D341Med (cell line): ENCODE results near the gene SGCD.

Source experiments
- DNase-seq: peaks from one replicate; pipeline ENCODE4 v3.0.0; 2012; ENCODE audit warnings: low spot score

Gene SGCD

DNA sequence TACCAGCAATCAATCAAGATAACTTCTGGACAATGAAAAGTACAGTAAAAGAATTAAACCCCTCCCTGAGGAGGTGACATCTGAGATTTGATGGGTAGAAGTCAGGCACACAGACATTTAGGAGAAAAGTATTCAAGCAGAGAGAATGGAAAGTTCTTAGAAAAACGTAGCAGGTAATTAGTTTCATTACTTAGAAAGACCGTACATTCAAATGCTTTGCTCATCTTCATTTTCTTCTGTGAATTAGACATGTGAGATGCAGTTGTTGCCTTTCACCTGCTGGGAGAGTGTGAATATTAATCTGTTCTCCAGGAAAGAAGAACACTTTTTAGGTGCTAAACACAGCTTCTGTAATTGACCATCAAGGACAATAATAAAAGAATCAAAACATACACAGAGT lies 451.8 kb downstream of the SGCD start:
- DNase-seq: no peak

DNA sequence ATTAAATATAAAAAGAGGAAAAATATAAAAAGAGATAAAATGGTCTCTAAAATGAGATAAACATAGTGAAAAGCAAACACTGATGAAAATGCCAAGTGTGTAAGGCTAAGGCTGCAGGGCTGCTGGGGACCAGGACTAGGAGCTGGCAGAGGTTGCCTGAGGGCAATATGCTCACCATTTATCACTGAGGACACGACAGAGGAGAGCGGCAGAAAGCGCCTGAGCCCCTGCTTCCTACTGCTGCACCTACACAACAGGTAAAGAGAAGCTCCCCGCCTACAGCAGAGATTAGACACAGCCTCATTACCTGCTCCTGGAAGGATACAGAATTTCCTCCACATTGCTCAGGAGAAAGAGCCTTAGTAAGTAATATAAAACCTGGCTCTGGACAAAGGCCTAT lies 452.5 kb downstream of the SGCD start:
- DNase-seq: no peak

DNA sequence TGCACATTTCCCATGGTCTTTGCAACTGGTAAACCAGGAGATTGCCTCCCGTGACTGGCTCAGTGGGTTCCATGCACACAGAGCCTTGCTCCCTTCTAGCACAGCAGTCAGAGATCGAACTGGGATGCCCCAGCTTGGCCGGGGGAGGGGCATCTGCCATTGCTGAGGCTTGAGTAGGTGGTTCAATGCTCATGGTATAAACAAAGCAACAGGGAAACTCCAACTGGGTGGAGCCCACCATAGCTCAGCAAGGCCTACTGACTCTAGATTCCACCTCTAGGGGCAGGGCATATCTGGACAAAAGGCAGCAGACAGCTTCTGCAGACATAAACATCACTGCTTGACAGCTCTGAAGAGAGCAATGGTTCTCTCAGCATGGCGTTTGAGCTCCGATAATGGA lies 456.1 kb downstream of the SGCD start:
- DNase-seq: no peak

DNA sequence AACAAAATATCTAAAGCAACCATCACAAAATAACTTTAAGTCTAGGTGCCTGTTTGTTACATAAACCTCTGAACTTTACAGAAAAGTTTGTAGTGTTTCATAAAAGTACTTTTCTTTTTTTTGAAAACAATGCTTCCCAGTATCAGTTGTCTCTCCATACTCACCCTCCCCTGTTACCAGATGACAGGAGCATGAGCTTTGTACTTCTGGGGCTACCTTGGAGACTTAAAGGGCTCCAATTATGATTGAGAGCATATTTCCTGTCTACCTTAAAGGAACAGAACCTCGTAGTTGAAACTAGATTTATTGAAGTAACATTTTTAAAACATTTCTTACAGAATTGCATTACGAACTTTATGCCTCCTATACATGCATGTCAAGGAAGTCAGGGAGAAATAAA lies 467.7 kb downstream of the SGCD start:
- DNase-seq: no peak

DNA sequence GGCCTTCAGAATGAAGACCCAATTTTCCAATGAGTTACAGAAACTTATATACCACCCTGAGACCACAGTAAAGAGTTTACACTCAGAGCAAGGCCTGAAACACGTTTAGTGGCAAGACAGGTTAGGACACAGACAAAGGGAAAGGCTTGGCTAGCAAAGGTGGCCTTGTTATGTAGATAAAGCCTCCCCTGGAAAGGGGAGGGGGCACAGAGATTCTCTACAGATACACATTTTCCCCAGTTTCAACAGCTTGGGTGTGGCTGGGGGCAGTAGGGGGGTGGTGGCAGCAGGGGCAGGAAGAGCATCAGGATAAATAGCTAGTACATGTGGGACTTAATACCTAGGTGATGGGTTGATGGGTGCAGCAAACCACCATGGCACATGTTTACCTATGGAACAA lies 471.2 kb downstream of the SGCD start:
- DNase-seq: no peak

DNA sequence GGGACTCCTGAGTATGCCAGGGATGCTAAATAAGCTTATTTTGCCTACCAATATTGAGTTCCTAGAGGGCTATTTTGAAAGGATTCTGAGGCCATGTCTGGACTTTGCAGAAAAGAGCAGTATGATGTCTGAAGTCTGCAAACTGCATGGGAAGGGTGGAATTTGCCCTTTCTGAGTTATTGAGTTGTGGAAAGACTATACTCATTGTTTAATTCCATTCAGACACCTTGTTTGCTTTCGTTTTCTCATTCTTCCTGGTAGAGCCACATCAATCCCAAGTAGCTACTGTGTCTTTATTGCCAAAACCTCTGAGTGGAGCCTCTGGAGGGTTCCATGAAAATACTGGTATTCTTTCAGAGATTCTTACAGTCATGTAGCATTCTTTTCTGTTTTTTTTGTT lies 472.2 kb downstream of the SGCD start:
- no peak for DNase-seq

DNA sequence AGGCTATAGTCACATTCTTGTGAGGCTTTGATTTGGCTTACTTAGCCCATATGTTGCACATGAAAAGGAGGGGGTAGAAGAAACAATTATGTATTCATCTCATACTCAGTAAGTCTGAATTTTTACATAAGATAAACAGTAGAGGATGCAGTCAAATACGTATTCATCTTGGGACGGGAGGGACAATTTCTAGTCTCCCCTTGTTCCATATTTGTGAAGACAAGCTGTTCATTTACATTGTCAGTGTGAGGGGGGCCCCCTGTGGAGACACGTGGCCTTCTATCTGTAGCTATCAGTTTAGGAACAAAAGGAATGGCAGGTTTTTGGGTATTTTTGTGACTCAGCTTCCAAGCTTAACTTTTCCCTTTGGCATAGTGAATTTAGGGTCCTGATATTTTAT lies 474.0 kb downstream of the SGCD start:
- no peak for DNase-seq

DNA sequence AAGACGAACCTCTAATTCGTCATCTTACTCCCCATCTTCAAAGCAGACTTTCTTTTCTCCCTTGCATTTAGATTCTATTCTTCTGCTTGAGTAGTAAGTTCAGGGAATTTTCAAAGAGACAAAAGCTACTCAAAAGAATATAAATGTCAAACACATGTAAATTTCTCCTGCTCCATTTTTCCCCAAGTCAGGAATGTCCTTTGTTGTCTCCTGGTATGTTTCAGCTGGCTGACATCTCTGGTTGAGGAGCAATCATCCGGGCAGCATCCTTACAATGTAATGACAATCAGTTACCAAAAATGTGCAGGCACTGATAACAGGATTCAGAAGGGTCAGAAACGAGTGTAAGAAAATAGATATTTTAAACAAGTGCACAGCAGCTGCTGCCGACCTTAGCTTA lies 475.5 kb downstream of the SGCD start:
- no peak for DNase-seq

DNA sequence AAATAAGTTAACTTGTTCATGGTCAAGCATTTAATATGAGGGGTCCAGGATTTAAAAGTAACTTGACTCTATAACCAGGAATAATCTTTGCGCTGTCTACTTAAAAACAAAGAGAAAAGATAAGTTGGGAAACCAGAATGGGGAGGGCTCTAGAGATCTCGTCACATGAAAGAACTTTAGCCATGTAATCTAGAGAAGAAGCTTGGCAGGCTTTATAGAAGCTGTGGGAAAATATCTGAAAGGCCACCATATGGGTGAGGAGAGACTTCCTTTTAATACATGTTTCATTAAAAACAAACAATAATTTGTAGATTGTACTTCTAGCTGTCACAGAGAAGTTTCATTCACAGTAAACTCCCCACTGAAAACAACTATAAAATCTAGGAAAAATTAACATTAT lies 476.4 kb downstream of the SGCD start:
- no peak for DNase-seq

DNA sequence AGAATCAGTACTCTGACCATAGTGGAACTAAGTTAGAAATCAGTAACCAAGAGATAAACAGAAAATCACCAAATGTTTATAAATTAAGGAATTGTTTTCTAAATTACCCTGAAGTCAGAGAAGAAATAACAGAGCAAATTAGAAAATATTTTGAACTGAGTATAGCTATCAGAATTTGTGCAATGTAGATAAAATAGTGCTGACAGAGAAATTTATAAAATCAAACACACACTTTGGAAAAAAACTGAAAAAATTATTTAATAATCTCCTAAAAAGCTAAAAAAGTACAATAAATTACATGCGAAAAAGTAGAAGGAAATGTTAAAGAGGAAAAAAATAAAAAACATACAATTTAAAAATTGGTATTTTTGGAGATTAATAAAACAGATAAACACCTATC lies 486.0 kb downstream of the SGCD start:
- no peak for DNase-seq

DNA sequence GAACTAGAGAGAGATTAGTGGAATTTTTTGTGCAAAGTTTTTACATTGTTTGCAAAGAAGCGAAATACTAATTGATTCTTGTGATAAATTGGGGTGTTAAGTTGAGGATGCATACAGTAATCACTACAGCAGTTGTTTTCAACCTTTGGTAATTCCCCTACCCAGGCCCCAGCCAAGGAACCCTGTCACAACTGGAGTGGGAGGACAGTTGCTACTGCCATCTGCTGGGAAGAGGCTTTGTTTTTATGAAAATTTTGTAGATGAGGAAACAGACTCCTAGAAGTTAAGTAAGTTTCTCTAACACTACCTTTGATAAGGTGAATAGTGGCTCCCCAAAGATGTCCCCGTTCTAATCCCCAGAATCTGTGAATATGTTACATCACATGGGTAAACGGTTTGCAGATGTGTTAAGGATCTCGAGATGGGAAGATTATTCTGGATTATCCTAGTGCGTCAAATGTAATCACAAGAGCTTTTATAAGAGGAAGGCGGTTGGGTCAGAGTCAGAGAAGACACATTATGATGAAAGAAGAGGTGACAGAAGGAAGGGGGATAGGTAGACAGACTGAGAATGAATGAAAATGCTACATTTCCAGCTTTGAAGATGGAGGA lies 489.1 kb downstream of the SGCD start:
- DNase-seq: peak; percentile 66
